Measurements from ENCODE around the gene RFX3.
A peak's percentile ranks its signal among the peaks of the same experiment; 100 is the strongest.

Gene RFX3

DNA sequence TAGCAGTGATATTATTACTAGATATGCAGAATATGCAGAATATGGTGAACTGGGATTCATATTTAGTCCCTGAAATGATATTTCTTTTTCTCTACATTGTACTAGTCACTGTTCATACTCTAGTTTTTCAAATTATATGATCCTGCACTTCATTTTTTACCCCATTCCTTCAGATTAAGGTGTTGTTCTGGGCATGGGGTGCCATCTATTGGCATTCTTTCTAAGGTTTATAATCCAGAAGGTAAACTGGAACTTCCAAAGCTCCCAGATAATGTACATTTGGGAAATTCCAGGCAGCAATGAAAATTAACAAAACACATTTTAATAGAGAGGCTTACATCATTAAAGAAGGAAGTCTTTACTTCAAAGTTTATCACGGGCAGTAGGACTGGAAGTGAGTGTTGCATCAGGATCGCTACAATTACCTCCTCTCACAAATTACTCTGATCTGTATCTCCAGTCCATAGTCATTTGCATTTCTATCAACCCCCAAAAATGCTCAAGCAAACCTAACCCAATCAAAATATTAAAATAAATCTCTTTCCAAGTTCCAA is 12.5 kb downstream of the RFX3 start:
- no peak for DNase-seq

DNA sequence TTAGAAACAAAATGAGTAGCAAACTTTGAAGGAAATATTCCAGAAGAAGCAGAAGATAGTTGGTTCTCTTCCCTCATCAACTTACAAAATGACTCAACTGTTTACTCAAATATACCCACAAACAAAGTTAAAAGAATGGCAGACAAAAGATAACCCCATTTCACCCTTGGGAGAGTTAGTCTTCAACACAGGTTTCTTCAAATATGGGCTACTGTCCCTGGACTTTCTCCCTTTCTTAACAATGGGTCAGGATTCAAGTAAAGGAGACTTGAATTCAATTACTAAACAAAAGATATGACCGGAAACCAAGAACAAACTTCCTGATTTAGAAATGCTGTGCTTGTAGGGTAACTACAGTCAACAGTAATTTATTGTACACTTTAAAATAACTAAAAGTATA is 14.2 kb downstream of the RFX3 start:
- no peak for DNase-seq

DNA sequence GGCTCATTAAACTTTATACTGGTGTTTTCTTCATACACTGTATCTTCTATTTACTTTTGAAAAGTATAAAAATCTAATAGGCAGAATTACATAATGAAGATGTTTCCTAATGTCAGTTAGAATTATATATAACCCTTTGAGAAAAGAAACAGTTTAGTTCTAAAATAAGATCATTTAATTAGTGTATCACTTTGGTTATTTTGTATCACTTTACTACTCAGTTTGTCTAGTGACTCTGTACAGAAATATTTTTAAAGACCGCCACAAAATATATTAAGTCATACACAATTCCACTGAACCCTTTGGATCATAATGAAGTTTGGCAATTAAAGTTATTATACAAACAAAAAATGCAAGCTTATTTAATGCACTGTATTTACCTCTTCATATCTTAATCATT is 15.0 kb downstream of the RFX3 start:
- DNase-seq, result no peak

DNA sequence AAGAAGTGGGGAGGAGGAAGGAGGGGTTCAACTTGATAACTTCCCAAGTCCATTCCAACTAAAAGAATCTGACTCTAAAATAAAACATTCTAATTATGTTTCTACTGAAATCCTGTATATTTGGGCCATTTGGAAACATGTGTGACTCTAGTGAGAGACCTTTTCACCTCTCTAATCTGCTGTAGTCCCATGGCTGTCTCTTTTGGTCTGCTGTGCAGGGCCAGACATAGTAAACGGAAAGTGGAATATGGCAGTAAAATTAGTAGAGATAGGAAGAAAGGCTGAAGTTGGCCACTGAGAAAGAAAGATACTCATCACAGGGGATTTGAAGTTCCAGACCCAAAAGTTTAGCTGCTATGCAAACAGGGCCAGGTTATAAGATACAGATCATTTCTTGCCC is 15.9 kb downstream of the RFX3 start:
- DNase-seq, result no peak

DNA sequence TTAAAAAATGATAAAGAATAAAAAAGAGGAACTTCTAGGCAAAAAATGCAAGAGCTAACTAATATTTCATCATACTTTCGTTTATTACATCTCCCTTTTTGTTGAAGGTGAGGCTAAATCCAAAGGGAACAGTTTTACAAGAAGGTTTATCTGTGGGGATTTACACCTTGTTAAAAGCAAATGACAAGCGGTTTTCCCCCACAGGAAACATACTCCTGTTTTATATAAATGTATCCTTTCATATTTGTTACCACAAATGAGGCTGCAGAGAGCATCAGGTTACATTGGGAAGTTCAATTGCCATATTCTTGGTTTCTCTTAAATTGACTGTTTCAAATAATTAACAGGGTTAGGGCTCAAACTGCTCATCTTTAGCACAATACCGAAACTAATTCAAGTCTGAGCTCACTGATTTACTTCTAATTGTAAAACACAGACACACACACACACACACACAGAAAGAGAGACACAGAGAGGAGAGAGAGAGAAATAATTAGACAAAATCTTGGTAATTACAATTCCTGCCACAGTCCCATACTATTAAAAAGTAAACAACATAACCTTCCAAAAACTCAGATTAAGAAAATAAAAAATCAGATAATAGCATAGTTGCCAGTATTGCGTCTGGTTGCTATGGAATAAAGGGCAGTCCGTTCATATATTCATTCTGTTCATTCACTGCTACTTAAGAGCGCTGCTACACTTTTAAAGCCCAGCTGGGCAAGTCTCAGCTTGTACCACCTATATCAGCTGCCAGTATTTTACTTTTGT is 17.1 kb downstream of the RFX3 start:
- peak; percentile 85 for DNase-seq

DNA sequence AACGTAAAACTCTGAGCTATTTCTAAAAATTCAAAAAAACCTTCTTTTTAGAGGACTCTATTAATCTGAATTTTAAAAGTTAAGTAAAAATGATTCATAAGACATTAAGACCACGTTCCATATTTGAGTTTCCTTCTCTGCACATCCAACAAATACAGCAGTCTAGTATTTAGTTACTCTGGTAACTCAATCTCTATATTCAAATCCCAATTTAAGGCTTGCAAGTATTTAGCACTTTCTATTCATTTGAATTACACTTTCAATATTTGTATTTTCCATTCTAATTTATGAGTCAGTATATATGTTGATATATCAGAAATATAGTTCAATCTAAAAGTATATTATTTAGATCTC is 17.7 kb downstream of the RFX3 start:
- no peak for DNase-seq

DNA sequence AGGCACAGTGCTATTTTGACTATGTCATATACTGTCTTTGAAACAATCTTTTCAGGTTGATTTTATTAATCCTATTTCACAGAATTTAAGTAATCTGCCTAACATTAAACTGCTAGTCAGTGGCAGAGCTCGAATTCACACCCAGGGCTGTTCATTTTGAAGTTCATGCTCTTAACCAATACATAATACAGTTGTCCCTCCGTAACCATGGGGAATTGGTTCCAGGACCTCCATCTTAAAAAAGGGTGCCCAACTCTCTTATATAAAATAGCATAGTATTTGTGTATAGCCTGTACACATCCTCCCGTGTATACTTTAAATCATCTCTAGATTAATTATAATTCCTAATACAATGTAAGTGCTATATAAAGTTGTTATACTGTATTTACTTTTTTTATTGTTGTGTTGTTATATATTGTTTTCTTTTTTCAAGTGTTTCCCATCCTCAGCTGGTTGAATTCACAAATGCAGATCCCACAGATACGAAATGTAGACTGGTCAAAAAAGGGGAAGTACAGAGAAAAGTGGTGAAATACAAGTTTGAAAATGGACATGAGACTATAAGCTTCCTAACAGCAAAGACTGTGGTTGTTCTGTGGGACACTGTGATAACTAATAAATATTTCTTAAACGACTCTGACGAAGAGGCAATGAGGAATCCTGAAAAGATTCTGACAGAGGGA is 18.3 kb downstream of the RFX3 start:
- DNase-seq, result no peak

DNA sequence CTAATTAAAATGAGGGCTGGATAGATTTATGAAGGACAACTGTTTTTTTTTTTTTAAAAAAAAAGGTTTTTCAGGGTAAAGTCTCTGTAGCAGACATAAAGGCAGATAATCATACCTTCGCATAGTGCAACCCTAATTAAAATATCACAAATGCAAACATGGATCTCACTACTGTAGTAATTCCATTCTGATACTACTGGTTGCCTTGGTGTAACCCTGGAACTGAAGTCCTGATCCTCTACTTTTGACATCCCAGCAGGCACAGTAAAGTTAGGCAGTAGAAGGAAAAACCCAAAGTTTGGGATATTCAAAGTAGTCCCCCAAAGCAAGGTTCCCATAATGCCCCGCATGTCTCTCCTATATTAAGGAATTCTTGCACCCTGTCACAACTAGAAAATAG is 19.6 kb downstream of the RFX3 start:
- DNase-seq, result no peak

DNA sequence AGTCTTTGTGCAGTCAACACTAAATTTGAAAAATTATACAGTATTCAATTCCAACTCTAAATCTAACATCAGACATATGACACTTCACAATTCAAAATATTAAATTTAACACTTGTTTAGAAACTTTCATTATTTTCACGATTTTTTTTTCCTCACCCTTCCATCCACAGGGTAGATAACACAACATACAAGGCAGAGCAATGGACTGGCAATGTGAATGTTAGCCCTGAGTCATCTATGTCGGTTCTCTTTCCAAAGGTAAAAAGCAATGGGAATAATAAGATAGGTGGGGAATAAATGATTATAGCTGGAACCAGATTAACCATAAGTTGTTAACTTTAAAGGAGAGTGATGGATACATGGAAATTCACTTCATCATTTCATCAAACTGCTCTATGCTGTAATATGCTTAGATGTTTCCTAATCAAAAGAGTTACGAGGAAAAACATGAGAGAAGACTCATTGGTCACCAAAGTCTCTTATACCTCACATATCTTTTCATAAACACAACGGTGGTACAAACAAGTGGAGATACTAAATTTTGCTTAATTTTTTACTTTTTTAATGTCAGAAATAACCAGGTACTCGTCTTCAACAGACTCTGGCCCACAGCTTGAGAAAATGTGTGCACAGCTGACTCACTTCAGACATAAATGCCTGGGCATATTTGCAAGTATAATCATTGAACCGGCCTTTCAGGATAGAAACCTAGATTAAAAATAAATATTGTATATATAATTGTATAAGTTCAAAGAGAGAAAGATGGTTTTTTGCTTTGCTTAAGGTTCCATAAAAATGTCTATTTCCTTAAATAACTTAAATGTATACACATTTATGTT is 23.0 kb downstream of the RFX3 start:
- DNase-seq, result no peak

DNA sequence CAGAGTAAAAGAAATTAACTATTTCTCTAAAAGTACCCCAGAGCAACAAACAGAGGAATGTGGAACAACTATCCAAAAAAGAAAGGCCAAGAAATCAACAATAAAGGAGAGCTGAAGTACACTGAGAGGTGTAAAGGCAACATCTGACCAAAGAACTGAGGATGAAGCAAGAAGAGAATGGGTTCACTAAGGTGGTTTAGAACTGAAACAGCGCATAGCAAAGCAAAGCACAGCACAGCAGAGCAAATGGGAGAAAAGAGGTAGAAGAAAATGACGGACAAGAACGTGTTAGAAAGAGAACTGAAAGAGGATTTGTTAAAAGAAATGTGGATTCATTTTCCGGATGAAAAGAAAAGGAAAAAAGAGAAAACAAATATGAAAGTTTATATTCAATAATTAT is 25.8 kb downstream of the RFX3 start:
- DNase-seq, result no peak

DNA sequence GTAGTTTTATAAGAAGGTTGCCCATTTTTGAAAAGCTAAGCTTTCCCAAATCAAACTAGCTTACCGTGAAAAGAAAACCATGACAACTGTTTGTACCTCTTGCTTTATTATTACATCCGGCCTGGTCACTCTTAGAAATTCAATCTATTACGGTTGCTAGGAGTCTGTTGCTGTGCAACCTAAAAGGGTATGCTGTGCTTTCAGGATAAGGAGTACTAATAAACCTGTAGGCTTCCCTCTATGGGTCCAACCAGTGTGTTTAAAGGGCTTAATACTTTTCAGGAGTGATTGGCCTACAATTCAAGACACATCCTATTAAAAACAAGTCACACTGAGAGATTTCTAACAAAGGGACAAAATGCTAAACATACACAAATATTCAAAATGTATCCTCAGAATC is 27.1 kb downstream of the RFX3 start:
- DNase-seq, result peak; percentile 54

DNA sequence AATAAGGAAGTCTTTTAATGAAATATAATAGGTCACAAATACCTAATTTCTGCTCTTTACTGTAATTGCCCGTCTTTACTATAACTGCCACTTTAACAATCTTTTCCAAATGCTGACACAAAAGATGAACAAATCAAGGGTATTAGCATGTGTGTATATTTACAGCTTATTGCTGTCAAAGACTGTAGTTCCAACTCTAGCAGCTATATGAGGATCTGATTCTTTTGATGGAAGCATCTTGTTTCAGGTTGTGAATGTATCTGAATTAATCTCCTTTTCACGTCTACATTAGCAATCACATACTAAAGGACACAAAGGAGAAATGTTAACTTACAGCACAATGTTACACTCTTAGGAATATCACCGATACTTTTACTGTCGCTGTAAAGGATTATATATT is 27.9 kb downstream of the RFX3 start:
- no peak for DNase-seq

DNA sequence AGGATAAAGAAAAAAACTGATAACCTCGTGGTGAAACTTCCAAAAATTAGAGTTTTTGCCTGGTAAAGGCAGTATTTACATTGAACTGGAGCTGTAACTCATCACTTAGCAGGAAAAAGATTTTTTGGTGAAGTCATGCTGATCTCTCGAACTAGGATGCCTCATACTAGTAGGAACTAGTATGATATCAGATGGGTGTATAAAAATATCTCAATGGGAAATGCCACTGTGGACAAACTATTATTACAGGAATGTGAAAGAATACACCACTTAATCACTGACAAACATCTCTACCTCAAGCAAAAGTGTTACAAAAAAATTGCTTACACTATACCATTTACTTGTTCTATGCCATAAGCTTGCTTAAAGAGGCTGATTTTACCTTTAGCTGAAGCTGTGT is 28.4 kb downstream of the RFX3 start:
- DNase-seq, result no peak

DNA sequence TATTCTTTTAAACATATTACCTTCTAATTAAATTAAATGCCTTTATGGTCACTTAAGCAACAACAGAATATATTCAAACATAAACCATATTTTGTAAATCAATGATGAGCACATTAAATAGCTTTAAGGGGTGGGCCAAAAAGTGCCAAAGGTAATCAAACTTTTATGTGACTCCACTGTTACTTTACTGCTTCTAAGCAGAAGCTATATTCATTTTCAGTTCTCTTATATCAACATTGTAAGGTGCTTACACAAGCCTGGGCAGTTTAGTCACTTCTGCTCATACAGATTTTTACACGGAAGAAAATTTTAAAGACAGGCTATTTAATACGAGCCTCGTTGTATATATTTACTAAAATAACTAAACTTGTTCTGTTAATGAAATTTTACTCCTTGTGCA is 29.9 kb downstream of the RFX3 start:
- no peak for DNase-seq

DNA sequence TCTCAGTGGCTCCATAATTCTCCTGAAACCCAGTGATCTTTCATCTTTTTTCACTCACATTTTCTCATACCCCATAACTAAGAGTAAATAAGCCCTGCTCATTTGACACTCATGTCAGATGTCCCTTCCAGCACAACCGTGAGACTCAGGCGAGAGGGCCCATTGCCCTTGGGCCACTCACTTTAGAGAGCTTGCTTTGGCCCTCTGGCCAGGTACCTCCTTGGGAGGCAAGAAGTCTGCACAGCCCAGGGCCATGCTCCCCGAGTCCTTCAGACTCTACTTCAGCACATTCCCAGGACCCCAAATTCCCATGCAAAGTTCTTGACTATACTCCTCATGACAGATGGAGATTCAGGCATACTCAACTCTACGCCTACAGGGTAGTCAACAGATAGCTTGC is 33.6 kb downstream of the RFX3 start:
- no peak for DNase-seq

DNA sequence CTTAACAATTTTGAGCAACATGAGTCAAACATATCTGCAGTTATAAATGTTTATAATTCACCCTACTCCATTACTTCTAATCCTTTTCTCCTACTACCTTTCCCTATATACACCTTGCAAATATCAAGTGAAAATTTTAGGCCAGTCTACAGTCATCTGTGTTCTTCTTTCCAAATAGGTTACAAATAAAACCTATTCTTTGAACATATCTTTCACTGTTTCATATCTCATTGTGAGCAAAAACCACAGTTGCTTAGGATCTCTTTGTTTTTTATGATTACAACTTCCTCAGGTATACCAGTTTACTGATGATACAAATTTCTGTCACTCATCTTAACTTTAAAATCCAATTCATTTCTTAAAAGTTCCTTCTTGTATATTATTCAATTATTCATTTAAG is 34.4 kb downstream of the RFX3 start:
- no peak for DNase-seq

DNA sequence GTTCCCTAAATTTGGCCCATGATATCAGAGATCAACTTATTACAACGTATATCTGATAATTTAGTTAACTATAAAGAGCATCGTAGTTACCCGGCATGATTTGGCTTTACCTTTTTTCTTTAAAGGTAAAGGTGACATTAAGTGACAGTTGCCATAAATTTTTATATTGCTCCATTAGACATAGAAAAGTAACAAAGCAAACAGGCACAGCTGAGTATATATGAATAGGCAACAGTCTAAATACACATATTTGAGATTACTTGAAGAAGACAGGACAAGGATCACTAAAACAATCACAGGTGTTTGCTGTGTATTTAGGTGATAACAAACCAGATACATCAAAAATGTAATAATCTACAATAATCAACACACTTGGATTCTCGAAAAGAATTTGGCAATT is 34.8 kb downstream of the RFX3 start:
- peak; percentile 25 for DNase-seq

DNA sequence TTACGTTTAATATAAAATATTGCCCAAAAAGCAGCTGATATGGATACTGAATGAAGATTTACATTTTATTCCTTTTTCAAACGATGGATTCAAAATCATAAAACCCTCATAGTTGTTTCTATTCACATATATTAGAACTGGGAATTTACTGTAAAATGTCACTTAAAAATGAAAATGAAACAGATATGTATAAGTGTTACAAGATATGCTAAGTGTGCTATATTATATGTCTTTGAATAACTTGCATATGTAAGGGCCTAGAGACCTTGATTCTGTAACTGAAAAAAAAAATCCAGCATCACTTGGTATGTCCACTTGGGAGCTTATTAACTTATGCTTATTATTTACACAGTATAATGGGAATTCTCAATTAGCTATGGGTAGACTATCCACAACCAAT is 43.2 kb downstream of the RFX3 start:
- no peak for DNase-seq

DNA sequence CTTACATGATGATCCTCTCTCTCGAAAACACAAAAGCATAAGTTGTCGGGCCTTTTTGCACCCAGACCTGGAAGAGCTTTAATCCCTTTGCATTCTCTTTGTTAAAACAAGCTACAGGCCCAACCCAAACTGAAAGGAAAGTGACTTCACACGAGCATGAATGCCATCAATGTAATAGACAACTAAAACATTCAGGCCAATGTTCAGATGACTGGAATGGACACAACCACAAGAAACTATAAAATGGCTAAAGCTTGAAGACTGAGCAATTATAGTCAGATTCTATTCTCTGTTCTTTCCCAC is 45.5 kb downstream of the RFX3 start:
- DNase-seq, result no peak

DNA sequence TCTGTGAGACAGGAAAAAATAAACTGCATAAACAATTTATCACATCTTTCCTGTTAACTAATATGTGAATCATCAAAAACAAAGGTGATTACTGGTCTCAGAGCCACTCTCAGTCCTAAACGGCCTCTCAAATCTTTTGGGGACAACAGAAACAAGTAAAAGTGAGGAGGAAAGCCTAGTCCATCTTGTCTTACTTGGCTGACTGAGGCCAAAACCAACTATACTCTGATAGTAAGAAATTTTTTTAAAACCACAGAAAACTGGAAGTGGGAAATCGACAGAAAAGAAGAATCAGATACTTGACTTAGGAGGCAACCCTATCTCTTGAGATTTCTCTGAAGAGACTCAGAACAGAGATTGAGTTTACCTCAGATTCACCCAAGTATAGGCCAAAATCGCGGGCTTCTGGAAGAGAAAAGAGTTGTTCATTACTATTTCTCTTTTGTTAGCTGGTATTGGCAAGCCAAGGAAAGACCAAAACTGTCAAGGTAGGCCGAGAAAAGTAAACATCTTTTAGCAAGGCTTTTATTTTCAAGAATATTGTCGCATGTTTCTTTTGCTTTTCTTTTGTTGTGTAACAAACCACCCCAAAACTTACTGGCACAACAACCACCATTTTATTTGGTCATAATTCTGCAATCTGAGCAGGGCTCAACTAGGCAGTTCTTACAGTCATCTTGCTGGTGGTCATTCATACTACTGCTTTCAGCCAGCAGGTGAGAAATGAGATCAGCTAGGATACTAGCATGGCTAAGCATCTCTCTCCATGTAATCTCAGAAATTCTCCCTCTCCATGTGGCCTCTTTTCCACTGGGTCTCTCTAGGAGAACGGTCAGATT is 46.1 kb downstream of the RFX3 start:
- DNase-seq, result no peak

DNA sequence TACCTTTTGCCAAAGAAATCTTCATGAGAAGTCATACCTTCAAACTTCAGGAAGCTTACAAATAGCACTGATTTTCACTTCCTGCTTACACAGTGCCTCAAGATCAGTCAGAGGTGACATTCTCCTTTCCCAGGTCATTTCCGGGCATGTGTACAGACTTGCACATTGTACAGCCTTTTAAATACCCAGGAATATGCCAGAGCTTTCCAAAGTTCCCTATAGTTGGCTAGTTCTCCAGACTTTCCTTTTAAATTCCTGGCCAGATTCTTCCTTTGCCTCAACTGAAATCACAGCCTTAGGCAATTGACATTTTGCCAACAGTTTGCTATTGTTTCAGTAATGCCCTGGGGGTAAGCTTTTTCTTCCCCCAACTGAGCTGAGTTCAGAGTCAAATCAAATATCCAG is 47.2 kb downstream of the RFX3 start:
- no peak for DNase-seq

DNA sequence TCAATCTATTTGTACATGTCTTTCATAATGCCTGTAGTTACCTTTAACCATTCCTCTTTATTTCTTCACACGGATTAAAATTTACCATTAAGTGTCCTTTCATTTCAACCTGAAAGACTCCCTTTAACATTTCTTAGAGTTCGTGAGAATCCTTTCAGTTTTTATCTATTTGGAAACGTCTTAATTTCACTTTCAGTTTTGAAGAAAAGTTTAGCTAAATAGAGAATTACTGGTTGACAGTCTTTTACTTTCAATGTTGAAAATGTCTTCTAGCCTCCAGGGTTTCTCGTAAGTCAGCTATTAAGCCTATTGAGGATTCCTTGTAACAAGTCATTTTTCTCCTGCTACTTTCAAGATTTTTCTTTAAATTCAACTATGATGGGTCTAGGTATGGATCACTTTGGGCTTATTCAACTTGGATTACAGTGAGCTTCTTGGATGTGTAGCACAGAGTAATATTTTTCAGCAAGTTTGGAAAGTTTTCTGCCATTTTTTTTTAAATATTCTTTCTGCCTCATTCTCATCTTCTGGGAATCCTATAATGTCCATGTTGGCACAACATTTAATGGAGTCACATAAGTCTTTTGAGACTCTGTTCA is 48.5 kb downstream of the RFX3 start:
- no peak for DNase-seq
